ENCODE results near the gene LYZL1.

DNA sequence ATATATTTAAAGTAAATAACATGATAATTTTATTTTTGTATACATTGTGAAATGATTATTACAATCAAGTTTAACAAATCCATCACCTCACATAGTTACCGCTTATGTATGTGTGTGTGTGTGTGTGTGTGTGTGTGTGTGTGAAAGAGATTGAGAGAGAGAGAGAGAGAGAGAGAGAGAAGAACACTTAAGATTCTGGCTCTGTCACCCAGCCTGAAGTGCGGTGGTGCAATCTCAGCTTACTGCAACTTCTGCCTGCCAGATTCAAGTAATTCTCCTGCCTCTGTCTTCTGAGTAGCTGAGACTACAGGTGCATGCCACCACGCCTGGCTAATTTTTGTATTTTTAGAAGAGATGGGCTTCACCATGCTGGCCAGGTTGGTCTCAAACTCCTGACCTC is 17.8 kb downstream of the LYZL1 start:
- no peak for TF ChIP-seq EZH2 (IDR thresholded peaks at IDR 0.05; ENCODE audit: insufficient read depth, poor library complexity, severe bottlenecking)
- TF ChIP-seq EZH2phosphoT487 (IDR thresholded peaks at IDR 0.05; ENCODE audit: insufficient read depth, low read depth) = no peak
